Activated CD8-positive, alpha-beta T cell treated with anti-CD3 and anti-CD28 coated beads, Interleukin-2, amount 10 ng/mL, durations not matched to agents 7 days and 5 days (primary cell): ENCODE measurements around the gene TRPC4AP. TPM values are rescaled to one million over a fixed set of nuclear protein-coding genes. Genes with fewer than 3 reads are reported as not detected.

ENCODE experiments used
- ATAC-seq: fragments of 150-1000 bp; cut with Tn5 transposase; one replicate; pipeline ENCODE4 v1.10.0; 2021; ENCODE audit warnings: moderate library complexity
- CTCF ChIA-PET: fragments of 350-600 bp; sonication (Branson Sonifier 250); formaldehyde crosslinking; loops from one replicate; lab custom pipeline; 2021; ENCODE audit warnings: antibody characterized with exemption; lab: Charles Lee
- POLR2A ChIA-PET: fragments of 350-600 bp; sonication (Branson Sonifier 250); formaldehyde crosslinking; loops from one replicate; lab custom pipeline; 2021; ENCODE audit warnings: antibody characterized with exemption; lab: Charles Lee
- DNase-seq: peaks from one replicate; pipeline ENCODE4 v3.0.0-alpha.2; 2020
- H3K27ac Mint-ChIP-seq: one replicate; pipeline ENCODE4 v1.8.0; 2021; ENCODE audit warnings: mild to moderate bottlenecking, mixed read lengths
- H3K27me3 Mint-ChIP-seq: one replicate; pipeline ENCODE4 v1.8.0; 2021; ENCODE audit warnings: low read depth, mixed read lengths
- H3K36me3 Mint-ChIP-seq: one replicate; pipeline ENCODE4 v1.8.0; 2021; ENCODE audit warnings: low read depth, mixed read lengths
- H3K4me1 Mint-ChIP-seq: one replicate; pipeline ENCODE4 v1.8.0; 2021; ENCODE audit warnings: low read depth, mixed read lengths
- H3K4me3 Mint-ChIP-seq: one replicate; pipeline ENCODE4 v1.8.0; 2021; ENCODE audit warnings: mild to moderate bottlenecking, mixed read lengths
- H3K9me3 Mint-ChIP-seq: one replicate; pipeline ENCODE4 v1.8.0; 2022; ENCODE audit warnings: mixed read lengths; ENCODE audit not compliant: insufficient read depth
- total RNA-seq, 2 experiments: library from RNA; stranded (reverse); gene quantifications; one replicate each; pipeline ENCODE4 v1.2.3, GENCODE V29; 2021

Gene TRPC4AP
- total RNA-seq, 2 experiments from 2014 or later: 43.2 to 44.6 TPM

- peaks cover 7% of the 10 kb centered on the region for H3K27me3 Mint-ChIP-seq
- no peak for DNase-seq
- no peak overlapping the region for H3K4me3 Mint-ChIP-seq
- no peaks in the 10 kb centered on the region for H3K9me3 Mint-ChIP-seq
- ChIA-PET CTCF (no interaction called here), POLR2A (no interaction called here)
- no peaks in the 10 kb centered on the region for H3K4me1 Mint-ChIP-seq
- H3K27ac Mint-ChIP-seq: no peak overlapping the region
- no peak for ATAC-seq
- no peaks in the 10 kb centered on the region for H3K36me3 Mint-ChIP-seq
Observed at GRCh38 chr20:34978092-34978744, 114.4 kb downstream of the TRPC4AP start.

DNA sequence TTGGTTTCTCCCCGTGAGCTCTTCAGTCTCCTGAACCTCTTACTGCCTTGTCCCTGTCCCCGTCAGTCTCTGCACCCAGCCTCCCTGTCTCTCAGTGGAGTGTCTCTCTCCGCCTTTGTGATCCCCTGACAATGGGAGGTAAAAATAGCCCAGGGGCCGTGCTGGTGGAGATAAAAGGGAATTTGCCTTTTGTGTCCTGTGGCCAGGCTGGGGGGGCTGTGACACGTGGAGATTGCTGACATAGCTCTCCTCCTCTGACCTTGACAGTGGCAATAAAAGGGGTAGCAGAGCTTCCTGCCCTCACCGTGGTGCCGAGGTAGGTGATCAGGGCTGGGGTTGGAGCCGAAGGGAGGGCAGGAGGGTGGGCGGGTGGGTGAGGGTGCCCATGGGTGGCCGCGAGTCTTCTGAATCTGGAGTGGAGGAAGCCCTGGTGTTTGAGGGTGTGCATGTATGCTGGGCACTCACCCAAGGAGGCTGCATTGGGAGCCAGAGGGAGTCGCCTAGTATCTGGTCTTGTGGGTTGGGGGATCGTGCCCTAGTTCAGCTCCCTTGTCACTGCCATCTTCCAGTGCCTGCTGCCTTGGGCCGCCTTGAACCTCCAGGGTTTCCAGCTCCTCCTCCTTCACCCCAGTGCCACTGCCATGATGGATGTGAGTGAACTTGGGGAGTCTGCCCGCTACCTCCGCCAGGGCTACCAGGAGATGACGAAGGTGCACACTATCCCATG lies 115.1 kb downstream of the TRPC4AP start:
- ATAC-seq: no peak
- Mint-ChIP-seq H3K9me3 (no peaks in the 10 kb centered on the region), H3K36me3 (no peaks in the 10 kb centered on the region), H3K27ac (no peak overlapping the region), H3K4me3 (no peak overlapping the region), H3K27me3 (peaks cover 6% of the 10 kb centered on the region), H3K4me1 (no peaks in the 10 kb centered on the region)
- ChIA-PET CTCF (no interaction called here), POLR2A (no interaction called here)
- DNase-seq: no peak

GRCh38 chr20:34976286-34976685 lies 116.3 kb downstream of the TRPC4AP start:
- ATAC-seq (no peak), DNase-seq (no peak)
- Mint-ChIP-seq H3K27me3 (peaks cover 6% of the 10 kb centered on the region), H3K9me3 (no peaks in the 10 kb centered on the region), H3K36me3 (no peaks in the 10 kb centered on the region), H3K4me1 (no peaks in the 10 kb centered on the region), H3K4me3 (no peak overlapping the region), H3K27ac (no peak overlapping the region)
- POLR2A ChIA-PET: no interaction called here
- CTCF ChIA-PET: no interaction called here

DNA sequence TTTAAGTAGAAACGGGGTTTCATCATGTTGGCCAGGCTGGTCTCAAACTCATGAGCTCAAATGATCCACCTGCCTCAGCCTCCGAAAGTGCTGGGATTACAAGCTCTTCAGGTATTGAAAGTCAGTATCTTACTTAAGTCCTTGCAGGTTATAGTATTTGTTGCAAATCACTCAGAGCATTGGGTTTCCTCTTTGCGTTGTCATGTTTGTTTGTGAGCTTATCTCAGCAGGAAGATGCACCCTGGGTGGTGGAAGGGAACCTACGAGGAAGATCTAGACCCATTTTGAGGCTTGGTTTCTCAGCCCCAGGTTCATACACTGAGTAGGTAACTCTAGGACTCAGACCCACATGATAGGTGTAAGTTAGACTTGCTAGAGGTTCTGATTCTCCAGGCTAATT lies 118.4 kb downstream of the TRPC4AP start:
- ATAC-seq (no peak), DNase-seq (no peak)
- Mint-ChIP-seq H3K27ac (no peak overlapping the region), H3K4me1 (no peaks in the 10 kb centered on the region), H3K27me3 (peaks cover 6% of the 10 kb centered on the region), H3K36me3 (no peaks in the 10 kb centered on the region), H3K4me3 (no peak overlapping the region), H3K9me3 (no peaks in the 10 kb centered on the region)
- ChIA-PET CTCF (interaction anchor here (1.1 kb wide), 1 partner anchor 73 kb away, joined by 3 read pairs; no protein-coding TSS in a partner anchor), POLR2A (no interaction called here)

- DNase-seq (no peak), ATAC-seq (no peak)
- Mint-ChIP-seq H3K9me3 (no peaks in the 10 kb centered on the region), H3K4me1 (no peaks in the 10 kb centered on the region), H3K4me3 (no peak overlapping the region), H3K36me3 (no peaks in the 10 kb centered on the region), H3K27me3 (peaks cover 3% of the 10 kb centered on the region), H3K27ac (no peak overlapping the region)
- ChIA-PET POLR2A (interaction anchor here (0.5 kb wide), 1 partner anchor 161 kb away, joined by 3 read pairs; no protein-coding TSS in a partner anchor), CTCF (no interaction called here)
Observed at GRCh38 chr20:34971561-34972235, 120.9 kb downstream of the TRPC4AP start.

- no peak overlapping the region for H3K4me3 Mint-ChIP-seq
- H3K36me3 Mint-ChIP-seq: no peaks in the 10 kb centered on the region
- no peaks in the 10 kb centered on the region for H3K9me3 Mint-ChIP-seq
- H3K4me1 Mint-ChIP-seq: no peaks in the 10 kb centered on the region
- H3K27ac Mint-ChIP-seq: no peak overlapping the region
- DNase-seq (no peak), ATAC-seq (no peak)
- CTCF ChIA-PET: no interaction called here
- peaks cover 3% of the 10 kb centered on the region for H3K27me3 Mint-ChIP-seq
- POLR2A ChIA-PET: no interaction called here
Observed at GRCh38 chr20:34970846-34971560, 121.6 kb downstream of the TRPC4AP start.

DNA sequence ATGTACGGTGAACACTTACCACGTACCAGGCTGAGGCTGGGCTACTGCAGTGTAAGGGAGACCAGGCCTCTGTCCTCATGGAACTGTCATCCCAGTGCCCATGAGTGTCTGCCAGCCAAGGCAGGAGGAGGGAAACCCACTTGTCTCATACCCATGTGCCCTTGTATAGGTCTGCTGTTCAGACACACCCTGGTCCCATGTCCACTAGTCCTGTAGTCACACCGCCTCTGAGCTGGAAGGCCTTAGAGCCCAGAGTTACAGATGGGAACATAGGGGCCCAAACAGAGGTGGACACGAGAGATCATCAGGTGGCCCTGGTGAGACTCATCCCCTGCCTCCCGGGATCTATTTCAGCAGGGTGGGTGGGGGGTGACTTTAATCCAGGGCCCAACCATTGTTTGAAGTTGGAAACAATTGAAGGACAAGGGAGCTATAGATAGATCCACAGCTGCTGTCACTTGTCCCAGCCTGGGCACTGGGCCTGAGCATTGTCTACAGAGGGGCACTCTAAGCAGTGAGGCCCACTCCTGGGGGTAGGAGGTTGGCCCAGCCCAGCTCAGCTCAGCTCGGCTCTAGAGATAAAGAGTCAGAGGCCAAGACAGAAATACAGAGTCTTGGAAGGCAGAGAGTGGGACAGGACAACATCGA lies 122.3 kb downstream of the TRPC4AP start:
- Mint-ChIP-seq H3K4me1 (no peaks in the 10 kb centered on the region), H3K36me3 (no peaks in the 10 kb centered on the region), H3K27me3 (peaks cover 3% of the 10 kb centered on the region), H3K9me3 (no peaks in the 10 kb centered on the region), H3K4me3 (no peak overlapping the region), H3K27ac (no peak overlapping the region)
- no peak for ATAC-seq
- DNase-seq: no peak
- ChIA-PET CTCF (no interaction called here), POLR2A (no interaction called here)

GRCh38 chr20:34968042-34968775 lies 124.4 kb downstream of the TRPC4AP start:
- ATAC-seq (no peak), DNase-seq (no peak)
- no peaks in the 10 kb centered on the region for H3K4me1 Mint-ChIP-seq
- H3K27me3 Mint-ChIP-seq: peaks cover 2% of the 10 kb centered on the region
- POLR2A ChIA-PET: no interaction called here
- no peaks in the 10 kb centered on the region for H3K9me3 Mint-ChIP-seq
- H3K36me3 Mint-ChIP-seq: no peaks in the 10 kb centered on the region
- H3K27ac Mint-ChIP-seq: no peak overlapping the region
- no peak overlapping the region for H3K4me3 Mint-ChIP-seq
- CTCF ChIA-PET: interaction anchor here (1.2 kb wide), 1 partner anchor 92 kb away, joined by 3 read pairs; the partner anchor contains the start of gene ACSS2

- DNase-seq (no peak), ATAC-seq (no peak)
- Mint-ChIP-seq H3K4me3 (no peak overlapping the region), H3K4me1 (no peaks in the 10 kb centered on the region), H3K27ac (no peak overlapping the region), H3K36me3 (no peaks in the 10 kb centered on the region), H3K27me3 (peaks cover 2% of the 10 kb centered on the region), H3K9me3 (no peaks in the 10 kb centered on the region)
- POLR2A ChIA-PET: interaction anchor here (0.6 kb wide), 1 partner anchor 10 kb away, joined by 3 read pairs; no protein-coding TSS in a partner anchor
- CTCF ChIA-PET: interaction anchor here (1.2 kb wide), 1 partner anchor 91 kb away, joined by 3 read pairs; the partner anchor contains the start of gene ACSS2
Observed at GRCh38 chr20:34967421-34967820, 125.2 kb downstream of the TRPC4AP start.

DNA sequence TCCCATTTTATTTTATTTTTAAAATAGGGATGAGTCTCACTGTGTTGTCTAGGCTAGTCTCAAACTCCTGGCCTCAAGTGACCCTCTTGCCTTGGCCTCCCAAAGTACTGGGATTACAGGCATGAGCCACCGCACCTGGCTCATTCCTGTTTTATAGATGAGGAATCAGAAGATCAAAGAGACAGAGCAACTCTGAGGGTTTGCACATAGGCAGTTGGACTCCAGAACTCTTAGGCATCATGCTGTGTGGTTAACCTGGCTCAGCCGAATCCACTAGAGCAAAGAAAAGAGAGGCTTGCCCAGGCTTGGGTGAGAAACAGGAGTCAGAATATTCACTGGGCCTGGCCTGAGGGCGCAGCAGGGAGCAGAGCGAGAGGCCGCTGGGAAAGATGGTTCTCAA lies 127.6 kb downstream of the TRPC4AP start:
- Mint-ChIP-seq H3K9me3 (no peaks in the 10 kb centered on the region), H3K27ac (no peak overlapping the region), H3K27me3 (peaks cover 2% of the 10 kb centered on the region), H3K36me3 (no peaks in the 10 kb centered on the region), H3K4me3 (no peak overlapping the region), H3K4me1 (peaks cover 2% of the 10 kb centered on the region)
- no peak for ATAC-seq
- POLR2A ChIA-PET: no interaction called here
- CTCF ChIA-PET: no interaction called here
- no peak for DNase-seq

DNA sequence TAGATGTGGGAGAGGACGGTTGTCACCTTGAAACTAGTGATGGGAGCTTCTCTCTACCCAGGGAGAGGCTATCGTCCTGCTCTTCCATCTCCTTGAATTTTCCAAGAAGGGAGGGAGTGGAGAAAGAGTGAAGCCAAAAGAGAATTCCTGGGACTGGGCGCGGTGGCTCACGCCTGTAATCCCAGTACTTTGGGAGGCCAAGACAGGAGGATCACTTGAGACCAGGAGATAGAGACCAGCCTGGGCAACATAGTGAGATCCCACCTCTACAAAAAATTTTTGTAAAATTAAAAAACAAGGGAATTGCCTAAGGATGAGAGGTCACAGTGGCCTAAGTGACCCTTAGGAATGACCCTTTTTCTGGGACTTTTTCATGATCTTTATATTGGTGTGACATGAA lies 128.1 kb downstream of the TRPC4AP start:
- DNase-seq (no peak), ATAC-seq (no peak)
- Mint-ChIP-seq H3K36me3 (no peaks in the 10 kb centered on the region), H3K4me1 (peaks cover 2% of the 10 kb centered on the region), H3K27me3 (peaks cover 2% of the 10 kb centered on the region), H3K27ac (no peak overlapping the region), H3K9me3 (no peaks in the 10 kb centered on the region), H3K4me3 (no peak overlapping the region)
- POLR2A ChIA-PET: no interaction called here
- CTCF ChIA-PET: no interaction called here
